PC-3 (cell line): ENCODE results near the gene LTBP4.

Source experiments
- EZH2 ChIP-seq: fragments of 300-600 bp; sonication (generic); IDR thresholded peaks from one replicate; pipeline ENCODE4 v1.6.1; 2017; ENCODE audit warnings: antibody characterized with exemption, mild to moderate bottlenecking, low read length; ENCODE audit not compliant: unreplicated experiment
- TF ChIP-seq, protein P1 (sequence below): fragments of 300-600 bp; sonication (generic); conservative IDR thresholded peaks from 2 replicates; pipeline ENCODE4 v1.5.1; 2017; ENCODE audit warnings: antibody characterized with exemption, low read depth, mild to moderate bottlenecking, low read length

- TF ChIP-seq, protein P1, sequence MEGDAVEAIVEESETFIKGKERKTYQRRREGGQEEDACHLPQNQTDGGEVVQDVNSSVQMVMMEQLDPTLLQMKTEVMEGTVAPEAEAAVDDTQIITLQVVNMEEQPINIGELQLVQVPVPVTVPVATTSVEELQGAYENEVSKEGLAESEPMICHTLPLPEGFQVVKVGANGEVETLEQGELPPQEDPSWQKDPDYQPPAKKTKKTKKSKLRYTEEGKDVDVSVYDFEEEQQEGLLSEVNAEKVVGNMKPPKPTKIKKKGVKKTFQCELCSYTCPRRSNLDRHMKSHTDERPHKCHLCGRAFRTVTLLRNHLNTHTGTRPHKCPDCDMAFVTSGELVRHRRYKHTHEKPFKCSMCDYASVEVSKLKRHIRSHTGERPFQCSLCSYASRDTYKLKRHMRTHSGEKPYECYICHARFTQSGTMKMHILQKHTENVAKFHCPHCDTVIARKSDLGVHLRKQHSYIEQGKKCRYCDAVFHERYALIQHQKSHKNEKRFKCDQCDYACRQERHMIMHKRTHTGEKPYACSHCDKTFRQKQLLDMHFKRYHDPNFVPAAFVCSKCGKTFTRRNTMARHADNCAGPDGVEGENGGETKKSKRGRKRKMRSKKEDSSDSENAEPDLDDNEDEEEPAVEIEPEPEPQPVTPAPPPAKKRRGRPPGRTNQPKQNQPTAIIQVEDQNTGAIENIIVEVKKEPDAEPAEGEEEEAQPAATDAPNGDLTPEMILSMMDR: no peak
- TF ChIP-seq EZH2: no peak
Observed at GRCh38 chr19:40626918-40627317, 25.7 kb downstream of the LTBP4 start.
